ENCODE results near the gene KLHL28. TPM values are rescaled to one million over a fixed set of nuclear protein-coding genes. Genes with fewer than 3 reads are reported as not detected.

Gene KLHL28
- total RNA-seq, 1 experiment from 2014 or later: 11.2 TPM

GRCh38 chr14:44897845-44898151 is 63.9 kb downstream of the KLHL28 start:
- H3K4me3 ChIP-seq (replicated peaks in 1 of 2; ENCODE audit: low read depth in 1 of 2, low read length in 2 of 2): peak overlapping the region; percentile 59 to 71
- H3K9me2 ChIP-seq (ENCODE audit: insufficient read depth): no peaks in the 10 kb centered on the region
- RAD21 ChIA-PET (ENCODE audit: low non-redundant PET in 1 of 2, low total read pairs in 2 of 2, uncharacterized antibody in 2 of 2, unreplicated experiment in 2 of 2): no interaction called here
- H3K9ac ChIP-seq (ENCODE audit: low read length): peak overlapping the region; percentile 79
- H3K27me3 ChIP-seq (ENCODE audit: insufficient read depth, low read length): no peaks in the 10 kb centered on the region
- DNase-seq (ENCODE audit: low read depth, low spot score) (peak; percentile 40), ATAC-seq (no peak)
- peak overlapping the region; percentile 92 for H3K4me2 ChIP-seq (ENCODE audit: low read length)
- no peaks in the 10 kb centered on the region for H3K9me3 ChIP-seq (ENCODE audit: control insufficient read depth in 1 of 2, insufficient read depth in 1 of 2, low read depth in 1 of 2, low read length in 2 of 2)
- peaks cover 8 to 14% of the 10 kb centered on the region in 2 experiments; a peak in 3 of 4 replicates for H3K4me1 ChIP-seq (ENCODE audit: control insufficient read depth in 1 of 2, insufficient read depth in 2 of 2, low read length in 2 of 2)
- H4K20me1 ChIP-seq (ENCODE audit: insufficient read depth): no peaks in the 10 kb centered on the region
- TF ChIP-seq ELF1 (IDR thresholded peaks at IDR 0.05; ENCODE audit: borderline replicate concordance, low read depth) (no peak), JUND (IDR thresholded peaks at IDR 0.05) (no peak), MAX (IDR thresholded peaks at IDR 0.05) (peak; percentile 47), POLR2AphosphoS5 (IDR thresholded peaks at IDR 0.05; ENCODE audit: low read depth, low read length) (peak; percentile 48), POLR2A (IDR thresholded peaks at IDR 0.05; ENCODE audit: borderline replicate concordance, extremely low read depth, insufficient read depth, insufficient read length) (peak; percentile 11), CBX3 (IDR thresholded peaks at IDR 0.05; ENCODE audit: low read depth) (no peak)
- TF ChIP-seq, protein P1, sequence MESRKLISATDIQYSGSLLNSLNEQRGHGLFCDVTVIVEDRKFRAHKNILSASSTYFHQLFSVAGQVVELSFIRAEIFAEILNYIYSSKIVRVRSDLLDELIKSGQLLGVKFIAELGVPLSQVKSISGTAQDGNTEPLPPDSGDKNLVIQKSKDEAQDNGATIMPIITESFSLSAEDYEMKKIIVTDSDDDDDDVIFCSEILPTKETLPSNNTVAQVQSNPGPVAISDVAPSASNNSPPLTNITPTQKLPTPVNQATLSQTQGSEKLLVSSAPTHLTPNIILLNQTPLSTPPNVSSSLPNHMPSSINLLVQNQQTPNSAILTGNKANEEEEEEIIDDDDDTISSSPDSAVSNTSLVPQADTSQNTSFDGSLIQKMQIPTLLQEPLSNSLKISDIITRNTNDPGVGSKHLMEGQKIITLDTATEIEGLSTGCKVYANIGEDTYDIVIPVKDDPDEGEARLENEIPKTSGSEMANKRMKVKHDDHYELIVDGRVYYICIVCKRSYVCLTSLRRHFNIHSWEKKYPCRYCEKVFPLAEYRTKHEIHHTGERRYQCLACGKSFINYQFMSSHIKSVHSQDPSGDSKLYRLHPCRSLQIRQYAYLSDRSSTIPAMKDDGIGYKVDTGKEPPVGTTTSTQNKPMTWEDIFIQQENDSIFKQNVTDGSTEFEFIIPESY (IDR thresholded peaks at IDR 0.05; ENCODE audit: extremely low read depth, insufficient replicate concordance, low read length): no peak
- H3K27ac ChIP-seq (ENCODE audit: low read depth, low read length): peak overlapping the region; percentile 83
- CTCF ChIA-PET: no interaction called here
- no peaks in the 10 kb centered on the region for H3K79me2 ChIP-seq (ENCODE audit: insufficient read depth, low read length)
- POLR2A ChIA-PET: interaction anchor here (1.1 kb wide), 1 partner anchor 16 kb away, joined by 4 read pairs; no protein-coding TSS in a partner anchor
- H3K36me3 ChIP-seq (ENCODE audit: control insufficient read depth in 1 of 2, insufficient read depth in 2 of 2, low read length in 2 of 2): no peaks in the 10 kb centered on the region
- intact Hi-C loops (cut with micrococcal nuclease): loop anchor here (5.0 kb wide), 1 partner anchor 355 kb away; the partner anchor contains the start of gene MIS18BP1
- BruUV-seq (replicated peaks): no TSS peak
- peak overlapping the region; percentile 79 for H2AFZ ChIP-seq (ENCODE audit: low read depth, low read length, poor library complexity, severe bottlenecking)
